ENCODE data around the gene SPATC1L. TPM values are rescaled to one million over a fixed set of nuclear protein-coding genes. Genes with fewer than 3 reads are reported as not detected.

The SPATC1L gene
- total RNA-seq, 1 donor from 2014 or later, result 4.5 TPM

Other genes with a start within 250 kb of the SPATC1L start
- gene COL6A1, start 202.7 kb downstream of the SPATC1L start, total RNA-seq, result 52.1 and 53.2 TPM in 2 replicates
- gene COL6A2, start 86.3 kb downstream of the SPATC1L start, total RNA-seq, result 60.7 and 70.2 TPM in 2 replicates
- 0.30 and 0.35 TPM in 2 replicates for gene FTCD, start 28.9 kb downstream of the SPATC1L start, total RNA-seq
- 34.2 and 80.6 TPM in 2 replicates for gene LSS, start 44.3 kb upstream of the SPATC1L start, total RNA-seq
- gene MCM3AP, start 101.2 kb upstream of the SPATC1L start, total RNA-seq, result 39.4 and 81.7 TPM in 2 replicates
- gene YBEY, start 101.9 kb upstream of the SPATC1L start, total RNA-seq, result 3.1 and 9.0 TPM in 2 replicates
- gene C21orf58, start 139.4 kb upstream of the SPATC1L start, total RNA-seq, result 1.8 and 1.9 TPM in 2 replicates
- gene PCNT, start 139.7 kb upstream of the SPATC1L start, total RNA-seq, result 14.4 and 27.1 TPM in 2 replicates